Fibroblast of lung (primary cell): Measurements from ENCODE around the gene CRYL1.

Experiments used
- EZH2 ChIP-seq: IDR thresholded peaks from 2 replicates; pipeline ENCODE4 v1.5.1; 2012; ENCODE audit warnings: low read length, control low read depth, mild to moderate bottlenecking; ENCODE audit errors: missing control alignments
- TF ChIP-seq, protein P1 (sequence below), 2 donors: IDR thresholded peaks in 1 of 2; conservative IDR thresholded peaks in 1 of 2; 1 replicate in 1 of 2; 2 replicates in 1 of 2; pipeline ENCODE4 v1.5.1; 2011 to 2012; ENCODE audit warnings: low read length in 2 of 2, control low read depth in 1 of 2, inconsistent platforms in 1 of 2, low read depth in 1 of 2, mild to moderate bottlenecking in 1 of 2

DNA sequence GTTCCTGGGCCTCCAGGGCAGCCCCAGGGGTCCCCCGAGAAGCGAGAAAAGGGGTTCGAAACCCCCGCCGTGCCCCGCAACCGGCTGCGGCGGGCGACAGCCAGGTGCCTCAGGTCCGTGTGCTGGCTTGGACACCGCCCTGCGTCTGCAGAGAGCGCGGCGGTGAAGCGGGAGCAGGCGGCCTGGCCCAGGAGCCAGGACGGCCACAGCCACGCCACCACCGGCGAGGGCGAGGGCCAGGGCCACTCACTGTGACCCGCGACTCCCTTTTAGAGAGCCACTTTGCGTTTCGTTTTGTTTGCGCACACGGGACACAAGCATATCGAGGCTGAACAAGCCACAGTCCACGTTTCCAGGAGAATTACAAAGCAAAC is 110.4 kb downstream of the CRYL1 start:
- TF ChIP-seq, protein P1, sequence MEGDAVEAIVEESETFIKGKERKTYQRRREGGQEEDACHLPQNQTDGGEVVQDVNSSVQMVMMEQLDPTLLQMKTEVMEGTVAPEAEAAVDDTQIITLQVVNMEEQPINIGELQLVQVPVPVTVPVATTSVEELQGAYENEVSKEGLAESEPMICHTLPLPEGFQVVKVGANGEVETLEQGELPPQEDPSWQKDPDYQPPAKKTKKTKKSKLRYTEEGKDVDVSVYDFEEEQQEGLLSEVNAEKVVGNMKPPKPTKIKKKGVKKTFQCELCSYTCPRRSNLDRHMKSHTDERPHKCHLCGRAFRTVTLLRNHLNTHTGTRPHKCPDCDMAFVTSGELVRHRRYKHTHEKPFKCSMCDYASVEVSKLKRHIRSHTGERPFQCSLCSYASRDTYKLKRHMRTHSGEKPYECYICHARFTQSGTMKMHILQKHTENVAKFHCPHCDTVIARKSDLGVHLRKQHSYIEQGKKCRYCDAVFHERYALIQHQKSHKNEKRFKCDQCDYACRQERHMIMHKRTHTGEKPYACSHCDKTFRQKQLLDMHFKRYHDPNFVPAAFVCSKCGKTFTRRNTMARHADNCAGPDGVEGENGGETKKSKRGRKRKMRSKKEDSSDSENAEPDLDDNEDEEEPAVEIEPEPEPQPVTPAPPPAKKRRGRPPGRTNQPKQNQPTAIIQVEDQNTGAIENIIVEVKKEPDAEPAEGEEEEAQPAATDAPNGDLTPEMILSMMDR (conservative IDR thresholded peaks at IDR 0.05 in 1 of 2, IDR thresholded peaks at IDR 0.05 in 1 of 2; ENCODE audit: low read depth in 1 of 2, low read length in 2 of 2) = no peak
- no peak for TF ChIP-seq EZH2
